HG02852 (cell line): ENCODE results near the gene CACNA1A.
"Not testable (repeated sequence)": the region's sequence is repeated elsewhere in the genome, so short reads cannot be mapped to it uniquely, and the experiment has no call there.

Experiments
- ATAC-seq: cut with Tn5 transposase; IDR thresholded peaks from one replicate; pipeline ENCODE4 v1.9.1; 2021; ENCODE audit warnings: mild to moderate bottlenecking, moderate library complexity; ENCODE audit not compliant: unreplicated experiment

Gene CACNA1A

DNA sequence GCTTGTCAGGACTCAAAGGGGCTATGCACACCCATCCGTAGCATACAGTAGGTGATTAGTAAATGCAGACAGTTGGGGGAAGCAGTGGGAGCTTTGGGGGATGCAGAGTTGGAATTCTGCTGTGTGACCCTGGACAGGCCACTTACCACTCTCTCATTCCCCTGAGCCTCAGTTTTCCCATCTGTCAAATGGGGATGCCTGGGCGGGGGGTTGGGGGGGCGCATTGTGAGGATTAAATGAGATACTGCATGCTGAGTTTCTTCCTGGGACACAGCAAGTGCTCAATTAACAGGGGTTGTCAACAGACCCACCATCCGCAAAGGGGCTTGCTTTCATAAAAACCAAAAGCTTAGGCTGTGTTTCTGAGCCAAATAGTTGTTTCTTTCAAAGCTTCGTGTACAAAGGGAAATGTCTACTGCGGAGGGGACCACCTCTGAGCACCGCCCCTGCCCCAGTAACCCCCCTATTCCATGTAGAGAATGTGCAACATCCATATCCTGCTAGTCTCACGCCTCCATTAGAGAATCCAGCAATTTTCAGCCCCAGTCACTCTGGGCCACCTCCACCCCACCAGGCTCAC lies 223.7 kb downstream of the CACNA1A start:
- ATAC-seq, result no peak

DNA sequence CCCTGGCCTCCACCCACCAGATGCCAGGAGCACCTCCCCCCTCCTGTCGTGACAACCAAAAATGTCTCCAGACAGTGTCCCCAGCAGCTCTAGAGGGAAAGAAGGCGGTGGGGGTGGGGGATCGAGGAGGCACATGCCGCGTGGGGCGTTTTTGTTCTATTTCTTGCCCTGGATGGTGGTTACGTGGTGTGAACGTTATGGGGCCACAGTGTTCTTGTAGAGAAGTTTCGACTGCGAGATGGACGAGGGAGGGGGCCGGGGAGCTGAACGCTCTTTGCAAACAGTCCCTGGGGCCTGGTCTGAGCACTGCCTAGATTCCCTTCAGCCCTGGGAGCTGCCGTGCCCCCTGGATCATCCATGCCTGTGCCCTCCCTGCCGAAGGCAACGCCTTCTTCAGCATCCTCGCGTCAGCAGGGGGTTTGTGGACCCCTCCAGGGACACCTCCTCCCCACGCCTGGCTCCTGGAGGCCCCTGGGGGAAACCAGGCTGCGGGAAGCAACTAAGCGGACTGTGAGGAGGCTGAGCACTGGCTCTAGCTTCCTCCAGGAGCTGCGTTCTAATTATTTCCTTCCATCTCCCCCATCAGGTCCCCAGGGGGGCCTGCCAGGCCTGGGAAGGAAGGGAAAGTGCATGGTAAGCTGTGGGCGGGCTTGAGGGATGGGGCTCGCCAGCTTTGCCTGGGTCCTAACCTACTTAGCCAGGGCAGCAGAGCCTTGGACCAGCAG lies 224.6 kb downstream of the CACNA1A start:
- no peak for ATAC-seq

DNA sequence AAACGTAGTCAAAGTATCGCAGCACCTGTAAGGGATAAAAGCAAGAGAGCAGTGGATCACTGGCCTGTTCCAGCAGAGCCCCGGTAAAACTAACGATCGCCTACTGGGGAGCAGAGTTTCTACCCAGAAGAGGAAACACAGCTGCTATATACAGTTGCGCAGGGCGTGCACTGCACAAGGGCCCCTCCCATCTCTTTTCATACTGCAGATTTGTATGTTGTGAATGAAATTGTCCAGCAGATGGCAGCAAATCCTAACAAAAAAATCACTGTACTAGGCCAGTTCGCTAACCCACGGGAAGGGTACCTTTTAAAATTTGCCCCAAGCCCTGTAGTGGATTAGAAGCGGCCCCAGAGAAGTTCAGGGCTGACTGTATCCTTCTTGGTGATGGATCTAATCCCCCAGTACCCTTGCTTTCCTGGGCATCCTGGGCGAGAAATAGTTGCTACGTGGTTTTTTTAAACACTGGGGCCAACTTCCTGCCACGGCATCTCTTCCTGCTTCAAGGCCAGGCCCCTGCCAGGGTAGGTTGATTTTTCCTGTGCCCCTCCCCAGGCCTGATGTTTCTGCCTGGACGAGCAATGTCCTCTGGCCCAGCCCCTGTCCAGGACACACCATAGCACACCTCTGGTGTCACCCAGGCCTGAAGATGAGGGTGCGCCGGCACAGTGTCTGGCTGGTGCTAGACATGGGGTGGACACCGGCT lies 229.0 kb downstream of the CACNA1A start:
- no peak for ATAC-seq

DNA sequence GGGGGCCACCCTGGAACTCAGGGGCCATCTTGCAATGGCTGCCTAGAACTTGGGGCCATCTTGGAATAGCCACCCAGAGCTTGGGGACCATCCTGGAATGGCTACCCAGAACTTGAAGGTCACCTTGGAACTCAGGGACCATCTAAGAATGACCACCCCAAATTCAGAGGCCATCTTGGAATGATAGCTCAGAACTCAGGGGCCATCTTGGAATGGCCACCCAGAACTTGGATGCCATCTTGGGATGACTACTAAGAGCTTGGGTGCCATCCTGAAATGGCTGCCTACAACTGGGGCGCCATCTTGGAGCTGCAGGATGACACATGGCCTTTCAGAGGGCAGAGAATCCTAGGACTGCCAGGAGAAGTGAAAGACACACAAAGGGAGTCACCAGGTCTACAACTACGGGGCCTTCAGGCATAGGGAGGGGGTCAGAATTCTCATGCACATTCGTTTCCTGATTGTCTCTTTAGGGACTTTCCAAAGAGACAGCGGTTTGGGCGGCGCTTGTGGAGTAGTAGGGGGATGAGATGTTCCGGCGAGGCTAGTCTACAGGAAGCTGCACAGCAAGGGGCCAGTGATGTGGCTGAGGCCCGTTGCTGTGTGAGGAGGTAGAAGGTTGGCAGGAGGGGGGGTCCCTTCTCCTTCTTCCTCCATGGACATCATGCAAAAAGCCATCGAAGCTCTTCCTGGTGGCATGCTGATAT lies 231.1 kb downstream of the CACNA1A start:
- ATAC-seq, result no peak

DNA sequence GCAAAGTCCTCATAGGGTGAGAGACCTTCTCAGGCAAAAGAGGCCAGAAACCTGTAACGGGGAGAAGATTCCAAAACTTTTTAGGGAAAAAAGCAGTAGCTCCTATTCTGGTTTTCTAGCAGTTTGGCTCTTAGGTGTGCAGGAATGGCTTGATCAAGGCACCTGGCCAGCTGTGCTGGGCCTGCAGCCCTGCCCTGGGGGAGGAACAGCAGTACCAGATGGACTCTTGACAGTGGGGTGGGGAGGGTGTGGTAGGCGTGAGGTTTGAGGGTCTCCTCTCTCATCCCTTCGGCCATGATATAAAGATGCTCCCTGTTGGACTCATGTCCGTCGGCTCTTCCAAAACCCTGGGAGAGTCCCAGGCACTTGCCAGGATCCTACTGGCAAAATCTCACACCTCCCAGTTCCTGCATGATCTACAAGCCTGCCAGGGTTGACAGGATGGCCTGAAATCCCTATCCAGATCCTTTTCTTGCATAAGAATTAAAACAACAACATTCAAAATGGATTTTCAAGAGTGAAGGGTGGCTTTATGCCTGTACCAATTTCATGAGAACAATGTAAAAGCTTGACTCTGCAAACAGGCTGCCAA lies 235.7 kb downstream of the CACNA1A start:
- ATAC-seq, result no peak

DNA sequence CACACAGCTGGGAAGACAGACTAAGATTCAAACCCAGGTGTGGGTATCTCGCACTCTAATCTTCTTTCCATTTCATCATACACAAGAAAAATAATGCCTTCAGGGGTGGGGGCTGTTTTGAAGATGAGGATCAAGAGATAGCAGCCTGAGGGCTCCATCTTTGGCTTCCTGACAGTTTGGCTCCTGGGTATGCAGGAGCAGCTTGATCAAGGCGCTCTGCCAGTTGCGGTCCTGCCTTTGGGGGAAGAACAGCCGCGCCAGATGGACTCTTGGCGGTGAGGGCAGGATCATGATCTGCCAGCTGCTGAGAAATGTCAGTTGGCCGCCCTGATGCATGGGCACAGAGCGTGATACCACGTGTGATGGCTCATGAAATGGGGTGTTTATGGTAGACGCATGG lies 236.9 kb downstream of the CACNA1A start:
- no peak for ATAC-seq

DNA sequence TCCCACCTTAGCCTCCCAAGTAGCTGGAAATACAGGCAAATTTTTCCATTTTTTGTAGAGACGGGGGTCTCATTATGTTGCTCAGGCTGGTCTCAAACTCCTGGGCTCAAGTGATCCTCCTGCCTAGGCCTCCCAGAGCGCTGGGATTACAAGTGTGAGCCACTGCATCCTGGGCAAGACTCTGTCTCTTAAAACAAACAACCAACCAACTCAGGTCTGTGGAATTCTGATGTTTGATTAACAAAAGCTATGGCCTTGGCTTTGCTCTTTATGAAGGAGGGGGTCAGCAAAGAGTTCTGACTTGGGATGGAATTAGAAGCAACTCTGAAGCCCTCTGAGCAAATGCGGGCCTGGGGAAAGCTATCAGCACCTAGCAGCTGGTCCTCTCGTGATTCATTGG lies 238.4 kb downstream of the CACNA1A start:
- ATAC-seq, result no peak

DNA sequence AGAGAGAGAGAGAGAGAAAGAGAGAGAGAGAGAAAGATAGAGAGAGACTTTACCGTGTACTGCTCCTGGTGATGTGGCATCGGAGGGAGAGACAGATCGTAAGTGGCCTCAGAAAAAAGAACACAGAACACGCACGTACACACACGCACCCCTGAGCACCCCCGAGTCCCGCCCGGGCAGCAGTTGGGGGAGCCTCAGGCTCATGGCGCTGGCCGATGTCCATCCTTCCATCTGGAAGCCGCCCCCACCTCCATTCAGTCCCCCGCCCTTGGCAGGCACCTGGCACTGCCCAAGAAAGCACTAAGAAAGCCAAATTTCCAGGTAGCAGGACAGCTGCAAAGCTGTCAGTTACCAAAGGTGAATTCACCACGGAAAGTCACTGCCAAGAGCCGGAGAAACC lies 239.1 kb downstream of the CACNA1A start:
- ATAC-seq, result no peak

DNA sequence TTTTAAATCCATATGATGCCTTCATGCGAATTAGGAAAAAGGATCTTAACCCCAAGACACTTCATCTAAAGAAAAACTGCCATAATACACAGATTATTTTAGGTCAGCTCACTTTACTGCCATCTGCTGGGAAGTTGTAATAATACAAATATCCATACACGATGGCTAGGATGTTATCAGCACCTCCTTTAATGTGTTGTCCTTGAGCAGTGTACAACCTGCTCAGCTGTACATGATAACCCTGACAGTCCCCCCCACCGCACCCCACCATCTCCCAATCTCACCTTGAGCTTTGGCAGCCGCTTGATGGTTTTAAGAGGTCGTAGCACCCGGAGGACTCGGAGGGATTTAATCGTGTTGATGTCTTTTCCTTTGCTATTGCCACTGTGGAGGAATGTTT lies 243.8 kb downstream of the CACNA1A start:
- ATAC-seq, result no peak

DNA sequence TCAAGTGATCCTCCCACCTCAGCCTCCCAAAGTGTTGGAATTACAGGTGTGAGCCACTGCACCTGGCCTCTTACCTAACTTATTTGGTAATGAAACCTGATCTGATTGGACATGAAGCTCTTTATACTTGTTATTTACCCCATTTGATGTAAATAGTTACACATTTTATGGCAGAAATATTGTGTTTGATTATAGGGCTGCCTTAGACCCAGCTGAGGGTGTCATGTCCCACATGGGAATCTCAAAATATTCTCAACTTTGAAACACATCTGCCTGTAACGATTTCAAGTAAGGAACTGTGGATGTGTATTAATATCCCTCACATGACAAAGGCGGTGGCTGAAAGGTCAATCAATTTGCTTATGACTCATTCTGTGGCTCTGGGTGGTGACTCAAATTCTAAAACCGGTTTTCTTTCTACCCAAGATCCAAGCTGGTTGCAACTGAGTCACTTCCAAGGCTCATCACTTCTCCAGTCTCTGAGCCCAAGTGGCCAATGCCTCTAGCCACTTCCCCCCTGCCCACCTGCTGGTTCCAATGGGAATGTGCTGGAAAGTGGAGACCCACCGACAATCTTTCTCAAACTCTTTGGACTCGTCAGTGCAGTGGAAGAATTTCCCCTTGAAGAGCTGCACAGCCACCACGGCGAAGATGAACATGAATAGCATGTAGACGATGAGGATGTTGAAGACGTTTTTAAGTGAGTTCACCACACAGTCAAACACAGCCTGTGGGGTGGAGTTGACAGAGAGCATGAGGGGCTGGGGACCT lies 245.2 kb downstream of the CACNA1A start:
- ATAC-seq, result peak; percentile 89

DNA sequence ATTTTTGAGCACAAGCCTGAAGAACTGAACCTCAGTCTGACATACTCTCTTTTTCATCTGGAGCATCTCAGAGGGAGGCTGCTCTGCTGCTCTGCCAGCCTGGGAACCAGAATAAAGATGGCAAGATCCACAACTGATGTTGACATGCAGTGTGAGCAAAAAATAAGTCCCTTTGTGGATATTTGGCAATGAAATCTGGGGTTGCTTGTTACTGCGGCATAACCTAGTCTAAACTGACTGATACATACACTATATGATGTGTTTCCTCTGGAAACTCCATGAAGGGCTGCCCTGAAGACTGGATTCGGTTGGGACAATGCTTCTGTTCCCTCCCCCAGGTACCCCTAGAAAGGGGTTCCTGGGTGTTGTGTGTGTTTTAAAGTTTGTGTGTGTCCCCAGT lies 249.4 kb downstream of the CACNA1A start:
- ATAC-seq, result no peak

DNA sequence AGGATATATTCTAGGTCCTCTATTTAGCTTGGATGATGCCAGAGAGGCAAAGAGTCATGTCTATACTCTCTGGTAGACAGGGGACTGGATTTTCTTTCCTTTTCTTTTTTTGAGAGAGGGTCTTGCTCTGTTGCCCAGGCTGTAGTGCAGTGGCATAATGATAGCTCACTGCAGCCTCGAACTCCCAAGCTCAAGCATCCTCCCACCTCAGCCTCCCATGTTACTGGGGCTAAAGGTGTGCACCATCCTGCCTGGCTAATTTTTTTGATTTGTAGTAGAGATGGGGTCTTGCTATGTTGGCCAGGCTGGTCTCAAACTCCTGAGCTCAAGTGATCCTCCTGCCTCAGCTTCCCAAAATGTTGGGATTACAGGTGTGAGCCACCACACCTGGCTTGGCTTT lies 249.9 kb downstream of the CACNA1A start:
- ATAC-seq, result not testable (repeated sequence)

DNA sequence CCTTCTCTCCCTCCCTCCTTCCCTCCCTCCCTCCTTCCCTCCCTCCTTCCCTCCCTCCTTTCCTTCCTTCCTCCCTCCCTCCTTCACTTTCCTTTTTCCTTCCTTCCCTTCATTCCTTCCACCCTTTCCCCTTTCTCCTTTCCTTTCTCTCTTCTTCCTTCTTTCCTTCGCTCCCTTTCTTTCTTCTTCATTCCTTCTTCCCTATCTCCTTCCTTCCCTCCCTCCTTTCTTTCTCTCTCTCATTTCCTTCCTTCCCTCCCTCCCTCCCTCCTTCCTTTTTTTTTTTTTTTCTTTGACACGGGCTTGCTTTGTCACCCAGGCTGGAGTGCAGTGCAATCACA lies 250.6 kb downstream of the CACNA1A start:
- no peak for ATAC-seq

DNA sequence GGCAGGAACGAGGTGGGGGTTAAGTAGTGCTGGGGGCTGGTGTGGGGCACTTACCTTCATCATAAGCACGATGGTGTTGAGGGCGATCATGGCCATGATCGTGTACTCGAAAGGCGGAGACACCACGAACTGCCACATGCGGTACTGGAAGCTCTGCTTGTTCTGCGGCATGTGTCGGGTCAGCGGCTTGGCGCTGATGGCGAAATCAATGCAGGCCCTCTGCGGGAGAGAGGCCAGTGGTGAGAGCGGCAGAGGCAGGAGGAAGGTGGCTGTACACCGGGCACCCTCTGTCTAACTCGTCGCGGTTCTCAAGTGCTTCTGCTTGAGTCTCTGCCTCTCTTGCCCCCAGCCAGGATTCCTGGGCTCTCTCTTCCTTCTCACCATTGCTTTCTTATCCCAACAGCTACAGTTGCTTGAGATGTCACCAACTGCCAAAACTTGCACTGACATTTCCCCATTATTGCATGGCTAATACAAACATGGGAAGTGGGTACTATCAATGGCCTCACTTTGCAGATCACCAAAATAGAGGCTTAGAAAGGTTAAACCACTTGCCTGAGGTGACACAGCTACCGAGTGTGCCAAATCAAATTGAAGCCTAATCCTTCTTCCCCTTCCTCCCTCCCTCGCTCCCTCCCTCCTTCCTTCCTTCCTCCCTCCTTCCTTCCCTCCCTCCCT lies 251.1 kb downstream of the CACNA1A start:
- ATAC-seq, result no peak

DNA sequence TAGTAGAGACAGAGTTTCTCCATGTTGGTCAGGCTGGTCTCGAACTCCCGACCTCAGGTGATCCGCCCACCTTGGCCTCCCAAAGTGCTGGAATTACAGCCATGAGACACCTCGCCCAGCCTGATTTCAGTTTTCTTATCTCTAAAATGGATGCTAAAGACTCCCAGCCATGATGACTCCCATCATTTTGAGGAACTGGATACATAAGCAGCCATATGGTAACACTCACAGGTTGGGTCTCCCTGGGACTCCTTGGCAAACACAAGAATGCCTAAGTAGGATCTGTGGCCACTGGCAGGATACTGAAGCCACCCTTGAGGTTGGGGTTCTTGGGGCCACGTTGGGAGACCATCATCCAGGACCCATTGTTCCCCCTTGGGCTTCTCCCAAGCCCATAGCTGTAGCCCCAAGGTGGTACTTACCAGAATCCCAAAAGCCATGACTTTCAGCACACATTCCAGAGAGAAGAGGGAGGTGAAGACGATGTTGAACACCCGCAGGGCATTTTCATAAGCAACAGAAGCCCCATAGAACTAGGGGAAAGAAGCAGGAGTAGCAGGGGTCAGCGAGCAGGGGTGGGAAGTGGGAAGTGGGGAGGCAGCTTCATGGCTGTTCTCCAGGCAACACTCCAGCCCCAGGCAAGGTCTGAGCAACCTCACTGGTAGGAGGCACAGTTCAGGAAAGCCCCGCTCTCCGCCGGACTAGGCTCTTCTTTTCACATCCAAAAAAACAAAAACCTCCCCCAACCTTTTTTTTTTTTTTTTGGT lies 253.5 kb downstream of the CACNA1A start:
- no peak for ATAC-seq

DNA sequence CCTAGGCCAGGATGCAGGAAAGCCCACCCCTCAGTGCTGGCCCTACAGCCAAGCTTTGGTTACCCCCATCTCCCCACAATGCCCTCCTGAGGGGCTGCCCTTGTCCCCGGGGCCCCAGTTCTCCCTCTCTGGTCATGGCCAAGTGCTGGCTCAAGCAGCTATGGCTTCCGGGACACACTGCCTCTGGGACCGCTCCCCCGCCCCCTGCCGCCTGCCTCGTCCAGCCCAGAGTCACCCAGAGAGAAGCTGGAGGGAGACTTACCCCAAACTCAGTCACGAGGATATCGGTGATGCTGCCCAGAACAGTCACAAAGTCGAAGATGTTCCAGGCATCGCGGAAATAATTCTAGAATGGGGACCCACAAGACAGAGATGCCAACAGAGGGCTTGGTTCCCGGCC lies 261.4 kb downstream of the CACNA1A start:
- no peak for ATAC-seq

DNA sequence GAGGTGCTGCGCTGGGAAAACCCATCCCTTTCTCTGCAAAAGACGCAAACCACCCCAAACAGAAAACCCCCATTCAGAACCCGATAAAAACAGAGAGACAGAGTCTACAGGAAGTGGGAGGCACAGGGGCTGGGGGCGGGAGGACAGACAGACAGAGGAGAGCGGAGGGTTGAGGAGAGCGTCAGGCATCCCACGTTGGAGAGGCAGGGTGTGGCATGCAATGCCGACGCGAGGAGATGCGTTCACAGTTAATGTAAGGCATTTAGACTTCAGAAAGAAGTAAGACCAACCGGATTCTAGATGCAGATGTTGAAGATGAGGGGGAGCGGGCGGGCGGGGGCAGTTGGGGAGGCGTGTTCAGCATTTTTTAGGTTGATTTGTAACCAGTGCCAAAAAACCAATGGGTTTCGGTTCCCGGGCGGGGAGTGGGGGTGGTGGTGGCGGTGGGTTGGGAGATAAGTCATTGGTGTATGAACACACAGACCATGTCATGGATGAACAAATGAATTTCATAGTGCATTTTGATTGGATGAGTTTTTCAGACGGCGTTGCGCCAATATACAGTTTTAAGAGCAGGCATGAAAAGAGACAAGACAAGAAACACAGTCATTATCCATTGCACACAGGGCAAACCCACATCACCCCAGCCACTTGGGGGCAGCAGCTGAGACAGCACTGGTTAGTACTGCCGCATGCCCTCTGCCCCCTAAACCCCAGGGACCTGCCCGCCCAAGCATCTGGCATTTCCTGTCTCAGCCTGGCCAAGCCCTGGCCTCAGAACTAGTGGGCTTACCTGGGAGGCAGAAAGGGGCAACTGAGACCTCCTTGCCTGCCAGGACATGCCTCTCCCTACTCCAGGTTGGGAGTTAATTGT lies 264.8 kb downstream of the CACNA1A start:
- no peak for ATAC-seq

DNA sequence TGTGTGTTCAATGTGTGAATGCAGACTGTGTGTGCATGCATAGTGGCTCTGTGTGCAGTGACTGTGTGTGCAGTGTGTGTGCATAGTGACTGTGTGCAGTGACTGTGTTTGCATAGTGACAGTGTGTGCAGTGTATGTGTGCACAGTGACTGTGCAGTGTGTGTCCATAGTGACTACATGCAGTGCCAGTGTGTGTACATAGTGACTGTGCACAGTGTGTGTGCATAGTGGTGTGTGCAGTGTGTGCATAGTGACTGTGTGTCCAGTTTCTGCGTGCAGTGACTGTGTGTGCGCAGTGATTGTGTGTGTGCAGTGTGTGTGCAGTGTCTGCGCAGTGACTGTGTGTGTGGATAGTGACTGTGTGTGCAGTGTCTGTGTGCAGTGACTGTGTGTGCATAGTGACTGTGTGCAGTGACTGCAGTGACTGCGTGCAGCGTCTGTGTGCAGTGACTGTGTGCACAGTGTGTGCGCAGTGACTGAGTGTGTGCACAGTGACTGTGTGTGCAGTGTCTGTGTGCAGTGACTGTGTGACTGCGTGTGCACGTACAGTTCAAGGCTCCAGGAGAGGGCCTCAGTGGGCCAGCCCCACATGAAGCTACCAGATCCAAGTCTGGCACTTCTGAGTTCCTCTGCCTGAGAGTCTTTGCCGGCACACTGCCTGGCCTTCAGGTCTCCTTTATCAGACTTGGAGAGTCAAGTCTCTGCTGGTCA lies 265.8 kb downstream of the CACNA1A start:
- ATAC-seq, result no peak
